GM21423 (cell line): ENCODE results near the gene DBH.

Experiments used
- ATAC-seq: cut with Tn5 transposase; IDR thresholded peaks from one replicate; pipeline ENCODE4 v1.9.1; 2021; ENCODE audit warnings: mild to moderate bottlenecking, moderate library complexity; ENCODE audit not compliant: unreplicated experiment

Gene DBH

GRCh38 chr9:133635533-133636531 lies at the start of gene DBH:
Gene DBH, plus strand, starts transcription at chr9:133636363. Its CDS starts 9 bp downstream, at chr9:133636372.
- no peak for ATAC-seq

- ATAC-seq, result no peak
Measured at GRCh38 chr9:133587051-133587450, 49.1 kb upstream of the DBH start.

- no peak for ATAC-seq
Measured at GRCh38 chr9:133587466-133587865, 48.7 kb upstream of the DBH start.

GRCh38 chr9:133589454-133590227 lies 46.5 kb upstream of the DBH start:
- no peak for ATAC-seq

GRCh38 chr9:133590231-133590855 lies 45.8 kb upstream of the DBH start:
- ATAC-seq, result no peak

- no peak for ATAC-seq
Measured at GRCh38 chr9:133591116-133591910, 44.9 kb upstream of the DBH start.

GRCh38 chr9:133591985-133592384 lies 44.2 kb upstream of the DBH start:
- ATAC-seq, result no peak

- ATAC-seq, result no peak
Measured at GRCh38 chr9:133592731-133593409, 43.3 kb upstream of the DBH start.

- ATAC-seq, result no peak
Measured at GRCh38 chr9:133593587-133594253, 42.4 kb upstream of the DBH start.

- ATAC-seq, result no peak
Measured at GRCh38 chr9:133594310-133594709, 41.9 kb upstream of the DBH start.

GRCh38 chr9:133595910-133596309 lies 40.3 kb upstream of the DBH start:
- no peak for ATAC-seq

- ATAC-seq, result no peak
Measured at GRCh38 chr9:133597316-133597957, 38.7 kb upstream of the DBH start.

GRCh38 chr9:133598978-133599377 lies 37.2 kb upstream of the DBH start:
- no peak for ATAC-seq

- no peak for ATAC-seq
Measured at GRCh38 chr9:133599470-133600173, 36.5 kb upstream of the DBH start.

- ATAC-seq, result no peak
Measured at GRCh38 chr9:133600739-133601138, 35.4 kb upstream of the DBH start.

- no peak for ATAC-seq
Measured at GRCh38 chr9:133601746-133602145, 34.4 kb upstream of the DBH start.

- ATAC-seq, result no peak
Measured at GRCh38 chr9:133602277-133602676, 33.9 kb upstream of the DBH start.
